Measurements from ENCODE around the gene SYNM. TPM values are rescaled to one million over a fixed set of nuclear protein-coding genes. Genes with fewer than 3 reads are reported as not detected.

SYNM gene
- total RNA-seq, 1 experiment from 2014 or later, result 23.7 TPM

GRCh38 chr15:99131441-99132023 is 26.7 kb downstream of the SYNM start:
- H3K27ac ChIP-seq, result no peak overlapping the region
- peaks cover 10% of the 10 kb centered on the region; the same call in 1 of the 2 replicates for H3K4me1 ChIP-seq
- H3K4me3 ChIP-seq, result no peak overlapping the region

GRCh38 chr15:99132122-99132521 is 27.2 kb downstream of the SYNM start:
- DNase-seq, result no peak
- Histone ChIP-seq H3K4me1 (peaks cover 10% of the 10 kb centered on the region; the same call in 1 of the 2 replicates), H3K27me3 (no peaks in the 10 kb centered on the region), H3K36me3 (peaks cover 60% of the 10 kb centered on the region), H3K4me3 (no peak overlapping the region), H3K27ac (no peak overlapping the region), H3K9me3 (replicated peaks) (no peaks in the 10 kb centered on the region)

More at GRCh38 chr15:99131441-99132023, 26.7 kb downstream of the SYNM start:
- Histone ChIP-seq H3K27me3 (no peaks in the 10 kb centered on the region), H3K9me3 (replicated peaks) (no peaks in the 10 kb centered on the region), H3K36me3 (peaks cover 56% of the 10 kb centered on the region)
- no peak for DNase-seq

GRCh38 chr15:99132634-99133287 is 27.9 kb downstream of the SYNM start:
- no peak overlapping the region for H3K4me3 ChIP-seq
- no peaks in the 10 kb centered on the region for H3K27me3 ChIP-seq
- H3K36me3 ChIP-seq, result peaks cover 60% of the 10 kb centered on the region
- no peaks in the 10 kb centered on the region for H3K9me3 ChIP-seq (replicated peaks)
- H3K27ac ChIP-seq, result no peak overlapping the region
- peaks cover 10% of the 10 kb centered on the region; the same call in 1 of the 2 replicates for H3K4me1 ChIP-seq
- DNase-seq, result no peak

GRCh38 chr15:99134317-99134821 is 29.5 kb downstream of the SYNM start:
- Histone ChIP-seq H3K27ac (no peak overlapping the region), H3K4me3 (no peak overlapping the region), H3K9me3 (replicated peaks) (no peaks in the 10 kb centered on the region), H3K36me3 (peaks cover 45% of the 10 kb centered on the region), H3K27me3 (no peaks in the 10 kb centered on the region), H3K4me1 (peaks cover 10% of the 10 kb centered on the region; the same call in 1 of the 2 replicates)
- no peak for DNase-seq

- Histone ChIP-seq H3K4me3 (no peak overlapping the region), H3K4me1 (peaks cover 10% of the 10 kb centered on the region; the same call in 1 of the 2 replicates), H3K36me3 (peaks cover 37% of the 10 kb centered on the region), H3K27ac (no peak overlapping the region), H3K27me3 (no peaks in the 10 kb centered on the region), H3K9me3 (replicated peaks) (no peaks in the 10 kb centered on the region)
- no peak for DNase-seq
These were observed 30.3 kb downstream of the SYNM start for GRCh38 chr15:99135194-99135593.

GRCh38 chr15:99137111-99137546 is 32.2 kb downstream of the SYNM start:
- Histone ChIP-seq H3K36me3 (peaks cover 21% of the 10 kb centered on the region), H3K9me3 (replicated peaks) (no peaks in the 10 kb centered on the region), H3K27ac (no peak overlapping the region), H3K27me3 (no peaks in the 10 kb centered on the region), H3K4me1 (peaks cover 10% of the 10 kb centered on the region; the same call in 1 of the 2 replicates), H3K4me3 (no peak overlapping the region)
- no peak for DNase-seq

GRCh38 chr15:99137877-99138276 is 33.0 kb downstream of the SYNM start:
- H3K27ac ChIP-seq, result no peak overlapping the region

GRCh38 chr15:99138491-99138982 is 33.7 kb downstream of the SYNM start:
- no peak for DNase-seq
- Histone ChIP-seq H3K4me1 (peaks cover 6% of the 10 kb centered on the region; the same call in 1 of the 2 replicates), H3K36me3 (peaks cover 8% of the 10 kb centered on the region), H3K9me3 (replicated peaks) (no peaks in the 10 kb centered on the region), H3K27ac (no peak overlapping the region), H3K27me3 (no peaks in the 10 kb centered on the region), H3K4me3 (no peak overlapping the region)

More at GRCh38 chr15:99137877-99138276, 33.0 kb downstream of the SYNM start:
- Histone ChIP-seq H3K36me3 (peaks cover 14% of the 10 kb centered on the region), H3K4me1 (peaks cover 10% of the 10 kb centered on the region; the same call in 1 of the 2 replicates), H3K9me3 (replicated peaks) (no peaks in the 10 kb centered on the region), H3K27me3 (no peaks in the 10 kb centered on the region), H3K4me3 (no peak overlapping the region)
- DNase-seq, result no peak

- DNase-seq, result no peak
- Histone ChIP-seq H3K9me3 (replicated peaks) (no peaks in the 10 kb centered on the region), H3K27ac (no peak overlapping the region), H3K4me3 (no peak overlapping the region), H3K27me3 (no peaks in the 10 kb centered on the region), H3K4me1 (peaks cover 10% of the 10 kb centered on the region), H3K36me3 (peaks cover 8% of the 10 kb centered on the region)
These were observed 34.4 kb downstream of the SYNM start for GRCh38 chr15:99139276-99139675.

- Histone ChIP-seq H3K9me3 (replicated peaks) (no peaks in the 10 kb centered on the region), H3K36me3 (peaks cover 8% of the 10 kb centered on the region), H3K4me3 (no peak overlapping the region), H3K4me1 (peaks cover 13% of the 10 kb centered on the region), H3K27me3 (no peaks in the 10 kb centered on the region), H3K27ac (no peak overlapping the region)
- DNase-seq, result no peak
These were observed 35.7 kb downstream of the SYNM start for GRCh38 chr15:99140590-99140989.

GRCh38 chr15:99141943-99142342 is 37.1 kb downstream of the SYNM start:
- DNase-seq, result no peak
- H3K4me3 ChIP-seq, result no peak overlapping the region
- peaks cover 3% of the 10 kb centered on the region for H3K36me3 ChIP-seq
- no peaks in the 10 kb centered on the region for H3K27me3 ChIP-seq
- H3K27ac ChIP-seq, result no peak overlapping the region
- no peaks in the 10 kb centered on the region for H3K9me3 ChIP-seq (replicated peaks)
- peaks cover 12% of the 10 kb centered on the region for H3K4me1 ChIP-seq

- peaks cover 3% of the 10 kb centered on the region; the same call in 1 of the 2 replicates for H3K36me3 ChIP-seq
- H3K27me3 ChIP-seq, result no peaks in the 10 kb centered on the region
- H3K4me1 ChIP-seq, result peaks cover 12% of the 10 kb centered on the region
- H3K27ac ChIP-seq, result no peak overlapping the region
- H3K4me3 ChIP-seq, result no peak overlapping the region
- no peaks in the 10 kb centered on the region for H3K9me3 ChIP-seq (replicated peaks)
- no peak for DNase-seq
These were observed 37.7 kb downstream of the SYNM start for GRCh38 chr15:99142562-99142961.

GRCh38 chr15:99143242-99143641 is 38.4 kb downstream of the SYNM start:
- Histone ChIP-seq H3K9me3 (replicated peaks) (no peaks in the 10 kb centered on the region), H3K36me3 (peaks cover 7% of the 10 kb centered on the region; the same call in 1 of the 2 replicates), H3K4me3 (no peak overlapping the region), H3K27ac (no peak overlapping the region), H3K4me1 (peaks cover 12% of the 10 kb centered on the region), H3K27me3 (no peaks in the 10 kb centered on the region)
- DNase-seq, result no peak

GRCh38 chr15:99143655-99144610 is 39.1 kb downstream of the SYNM start:
- Histone ChIP-seq H3K27me3 (no peaks in the 10 kb centered on the region), H3K4me1 (peaks cover 12% of the 10 kb centered on the region), H3K36me3 (peaks cover 7% of the 10 kb centered on the region; the same call in 1 of the 2 replicates), H3K4me3 (no peak overlapping the region), H3K9me3 (replicated peaks) (no peaks in the 10 kb centered on the region), H3K27ac (no peak overlapping the region)
- peak in 1 of 2 experiments; percentile 55 for DNase-seq
